ENCODE data around the gene DENND1B. TPM values are rescaled to one million over a fixed set of nuclear protein-coding genes. Genes with fewer than 3 reads are reported as not detected.

DENND1B gene
- total and polyA plus RNA-seq, 2 of the 13 experiments (the other 11 are each of a cell fraction or from before 2014, with no cell fraction given), result 2.6 to 5.7 TPM

DNA sequence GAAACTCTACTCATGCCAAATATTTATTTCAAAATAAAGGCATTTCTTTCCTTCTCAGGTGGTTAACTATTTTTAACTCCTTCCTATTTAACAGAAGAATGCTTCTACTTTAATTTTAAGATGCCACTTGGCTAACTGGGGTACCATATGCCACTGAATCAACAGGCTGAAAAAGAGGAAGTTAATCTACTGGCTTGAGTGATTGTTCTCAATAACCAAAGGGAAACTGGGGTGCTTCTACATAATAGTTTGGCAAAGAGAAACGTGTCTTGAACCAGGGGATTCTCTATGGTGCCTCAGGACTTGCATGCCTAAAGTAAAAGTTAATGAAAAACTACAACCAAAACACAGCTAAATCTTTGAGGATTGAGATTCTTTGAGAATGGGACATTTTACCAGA, 142.6 kb downstream of the DENND1B start (continued):
- TF ChIP-seq MEIS1 (CRISPR knock-in tag; IDR thresholded peaks at IDR 0.05; ENCODE audit: borderline replicate concordance), result no peak
- TF ChIP-seq, protein P1, sequence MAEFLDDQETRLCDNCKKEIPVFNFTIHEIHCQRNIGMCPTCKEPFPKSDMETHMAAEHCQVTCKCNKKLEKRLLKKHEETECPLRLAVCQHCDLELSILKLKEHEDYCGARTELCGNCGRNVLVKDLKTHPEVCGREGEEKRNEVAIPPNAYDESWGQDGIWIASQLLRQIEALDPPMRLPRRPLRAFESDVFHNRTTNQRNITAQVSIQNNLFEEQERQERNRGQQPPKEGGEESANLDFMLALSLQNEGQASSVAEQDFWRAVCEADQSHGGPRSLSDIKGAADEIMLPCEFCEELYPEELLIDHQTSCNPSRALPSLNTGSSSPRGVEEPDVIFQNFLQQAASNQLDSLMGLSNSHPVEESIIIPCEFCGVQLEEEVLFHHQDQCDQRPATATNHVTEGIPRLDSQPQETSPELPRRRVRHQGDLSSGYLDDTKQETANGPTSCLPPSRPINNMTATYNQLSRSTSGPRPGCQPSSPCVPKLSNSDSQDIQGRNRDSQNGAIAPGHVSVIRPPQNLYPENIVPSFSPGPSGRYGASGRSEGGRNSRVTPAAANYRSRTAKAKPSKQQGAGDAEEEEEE (CRISPR knock-in tag; IDR thresholded peaks at IDR 0.05; ENCODE audit: borderline replicate concordance), result no peak

DNA sequence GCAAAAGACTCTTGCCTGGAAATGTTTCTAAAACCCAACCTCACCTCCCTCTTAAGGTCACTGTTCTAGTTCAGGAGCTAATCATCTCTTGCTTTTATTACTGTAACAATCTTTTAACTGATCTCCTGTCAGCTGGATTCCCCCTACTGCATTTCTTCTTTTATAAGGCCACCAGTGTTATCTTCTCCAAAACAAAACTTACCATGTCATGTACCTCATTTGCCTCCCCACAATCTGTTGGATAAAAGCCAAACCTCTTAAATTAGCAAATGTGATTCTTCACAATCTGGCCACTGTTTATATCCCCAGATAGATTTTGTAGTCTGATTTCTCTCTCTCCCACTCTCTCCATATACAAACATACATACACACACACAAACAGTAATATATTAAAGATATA, 143.3 kb downstream of the DENND1B start:
- no peak for DNase-seq (ENCODE audit: low spot score)
- H3K4me1 ChIP-seq (ENCODE audit: insufficient read depth, low read length), result no peaks in the 10 kb centered on the region
- H3K36me3 ChIP-seq (replicated peaks in 1 of 2; ENCODE audit: control insufficient read depth in 1 of 2, insufficient read depth in 2 of 2, low read length in 2 of 2), result no peaks in the 10 kb centered on the region
- ChIA-PET CTCF (ENCODE audit: low intra/inter-chr PET ratio, low total read pairs) (no interaction called here), POLR2A (no interaction called here)
- FAIRE-seq, result no peak
- intact Hi-C loops (cut with micrococcal nuclease; ENCODE audit: unreplicated experiment), result no loop called here
- no peak for ATAC-seq
- peaks cover 13% of the 10 kb centered on the region for H3K9me3 ChIP-seq (ENCODE audit: low read length)
- no peak overlapping the region for H2AFZ ChIP-seq (ENCODE audit: low read length)
- no peak overlapping the region for H3K27ac ChIP-seq (ENCODE audit: extremely low read length, insufficient read depth, low read length)
- H3K9ac ChIP-seq (ENCODE audit: insufficient read depth, low read depth, low read length), result no peak overlapping the region
- no peak overlapping the region for H3K4me2 ChIP-seq (ENCODE audit: low read depth, low read length)
- H3K4me3 ChIP-seq (replicated peaks in 1 of 3; ENCODE audit: insufficient read depth in 1 of 3, low read depth in 2 of 3, low read length in 3 of 3), result no peak overlapping the region
- TF ChIP-seq ZNF530 (CRISPR knock-in tag; IDR thresholded peaks at IDR 0.05; ENCODE audit: low read depth), result no peak
- TF ChIP-seq ZSCAN12 (CRISPR knock-in tag; IDR thresholded peaks at IDR 0.05), result no peak
- TF ChIP-seq ZNF160 (CRISPR knock-in tag; IDR thresholded peaks at IDR 0.05), result no peak
- no peak for TF ChIP-seq ZNF589 (CRISPR knock-in tag; conservative IDR thresholded peaks at IDR 0.05)
- TF ChIP-seq HMG20B (CRISPR knock-in tag; conservative IDR thresholded peaks at IDR 0.05), result no peak
- TF ChIP-seq PRMT3 (CRISPR knock-in tag; IDR thresholded peaks at IDR 0.05; ENCODE audit: borderline replicate concordance, low read depth), result no peak
- no peak for TF ChIP-seq NFKB2 (CRISPR knock-in tag; IDR thresholded peaks at IDR 0.05; ENCODE audit: borderline replicate concordance)
- no peak for TF ChIP-seq ISX (CRISPR knock-in tag; conservative IDR thresholded peaks at IDR 0.05)
- in situ Hi-C loops (cut with HindIII; ENCODE audit: extremely low pct_ligation_motif_present, low pct_unique_long_range_greater_than_20kb), result no loop called here
- no peaks in the 10 kb centered on the region for H3K27me3 ChIP-seq (ENCODE audit: control insufficient read depth in 1 of 2, insufficient read depth in 2 of 2, low read length in 2 of 2)
- no peaks in the 10 kb centered on the region for H3K79me2 ChIP-seq (ENCODE audit: insufficient read depth, low read length)
- BruUV-seq (replicated peaks), result no TSS peak
- H4K20me1 ChIP-seq (ENCODE audit: insufficient read depth, low read length), result no peaks in the 10 kb centered on the region
